Inflammatory macrophage treated with lipopolysaccharide for 1 hour (primary cell): ENCODE results near the gene ZNF718.
"Not testable (repeated sequence)": the region's sequence is repeated elsewhere in the genome, so short reads cannot be mapped to it uniquely, and the experiment has no call there.

ENCODE experiments used
- DNase-seq, 2 donors: peaks; one replicate each; pipeline ENCODE4 v3.0.0-alpha.2; 2020 to 2022

ZNF718 gene

GRCh38 chr4:161496-162284 is 37.4 kb downstream of the ZNF718 start:
- peak in 1 of 2 donors; percentile 1 for DNase-seq

- DNase-seq: not testable (repeated sequence)
Measured at GRCh38 chr4:169640-170039, 45.3 kb downstream of the ZNF718 start.

- DNase-seq: not testable (repeated sequence)
Measured at GRCh38 chr4:171318-171717, 47.0 kb downstream of the ZNF718 start.

- no peak for DNase-seq
Measured at GRCh38 chr4:173666-174314, 49.5 kb downstream of the ZNF718 start.

GRCh38 chr4:175986-176385 is 51.7 kb downstream of the ZNF718 start:
- no peak for DNase-seq

GRCh38 chr4:176995-177394 is 52.7 kb downstream of the ZNF718 start:
- no peak for DNase-seq

- DNase-seq: not testable (repeated sequence)
Measured at GRCh38 chr4:182225-182624, 57.9 kb downstream of the ZNF718 start.

- DNase-seq: no peak
Measured at GRCh38 chr4:188091-188490, 63.8 kb downstream of the ZNF718 start.

GRCh38 chr4:195159-195558 is 70.9 kb downstream of the ZNF718 start:
- not testable (repeated sequence) for DNase-seq

- DNase-seq: no peak
Measured at GRCh38 chr4:200936-201335, 76.6 kb downstream of the ZNF718 start.

- not testable (repeated sequence) for DNase-seq
Measured at GRCh38 chr4:202822-203221, 78.5 kb downstream of the ZNF718 start.

- no peak for DNase-seq
Measured at GRCh38 chr4:205097-205756, 80.9 kb downstream of the ZNF718 start.

- no peak for DNase-seq
Measured at GRCh38 chr4:206054-206453, 81.8 kb downstream of the ZNF718 start.

- DNase-seq: not testable (repeated sequence)
Measured at GRCh38 chr4:208416-209096, 84.3 kb downstream of the ZNF718 start.

- DNase-seq: peak in 1 of 2 donors; percentile 8
Measured at GRCh38 chr4:211033-211511, 86.8 kb downstream of the ZNF718 start.

GRCh38 chr4:212438-213188 is 88.3 kb downstream of the ZNF718 start:
- DNase-seq: no peak

- DNase-seq: not testable (repeated sequence)
Measured at GRCh38 chr4:213189-213535, 88.9 kb downstream of the ZNF718 start.
